Hematopoietic multipotent progenitor cell treated with erythropoietin and hydrocortisone succinate and interleukin-3 and kit ligand, for 4 days (in vitro differentiated cells): ENCODE results near the gene MOV10.
A peak's percentile ranks its signal among the peaks of the same experiment; 100 is the strongest.
"Not testable (repeated sequence)": the region's sequence is repeated elsewhere in the genome, so short reads cannot be mapped to it uniquely, and the experiment has no call there.

ENCODE experiments used
- DNase-seq: peaks from one replicate; pipeline ENCODE4 v3.0.0-alpha.2; 2015

The MOV10 gene

GRCh38 chr1:112714313-112715263 lies 40.1 kb downstream of the MOV10 start:
- no peak for DNase-seq

GRCh38 chr1:112715264-112716053 lies 41.0 kb downstream of the MOV10 start, which contains the start of gene PPM1J:
Gene PPM1J, minus strand, starts transcription at chr1:112715332. Its CDS starts 31 bp downstream, at chr1:112715301.
- DNase-seq = peak; percentile 98

GRCh38 chr1:112716133-112716720 lies 41.8 kb downstream of the MOV10 start:
- DNase-seq = peak; percentile 91

GRCh38 chr1:112717263-112717873 lies 42.9 kb downstream of the MOV10 start:
- no peak for DNase-seq

GRCh38 chr1:112718691-112719418 lies 44.4 kb downstream of the MOV10 start:
- peak; percentile 86 for DNase-seq

GRCh38 chr1:112719706-112720105 lies 45.2 kb downstream of the MOV10 start:
- DNase-seq = no peak

- DNase-seq = no peak
Measured at GRCh38 chr1:112720800-112721199, 46.3 kb downstream of the MOV10 start.

- not testable (repeated sequence) for DNase-seq
Measured at GRCh38 chr1:112721294-112721693, 46.8 kb downstream of the MOV10 start.

- no peak for DNase-seq
Measured at GRCh38 chr1:112721966-112722524, 47.6 kb downstream of the MOV10 start.

- no peak for DNase-seq
Measured at GRCh38 chr1:112722601-112723510, 48.4 kb downstream of the MOV10 start.

GRCh38 chr1:112723511-112723839 lies 49.0 kb downstream of the MOV10 start:
- DNase-seq = no peak

GRCh38 chr1:112724240-112724639 lies 49.8 kb downstream of the MOV10 start:
- not testable (repeated sequence) for DNase-seq

- DNase-seq = no peak
Measured at GRCh38 chr1:112727716-112728115, 53.3 kb downstream of the MOV10 start.

- not testable (repeated sequence) for DNase-seq
Measured at GRCh38 chr1:112728306-112728971, 54.0 kb downstream of the MOV10 start.

GRCh38 chr1:112729011-112729410 lies 54.6 kb downstream of the MOV10 start:
- DNase-seq = not testable (repeated sequence)

GRCh38 chr1:112729909-112730308 lies 55.5 kb downstream of the MOV10 start:
- no peak for DNase-seq

- no peak for DNase-seq
Measured at GRCh38 chr1:112731451-112731850, 57.0 kb downstream of the MOV10 start.

- DNase-seq = no peak
Measured at GRCh38 chr1:112735752-112736151, 61.3 kb downstream of the MOV10 start.

- no peak for DNase-seq
Measured at GRCh38 chr1:112737573-112737972, 63.1 kb downstream of the MOV10 start.
